Measurements from ENCODE around the gene ZHX3.

DNA sequence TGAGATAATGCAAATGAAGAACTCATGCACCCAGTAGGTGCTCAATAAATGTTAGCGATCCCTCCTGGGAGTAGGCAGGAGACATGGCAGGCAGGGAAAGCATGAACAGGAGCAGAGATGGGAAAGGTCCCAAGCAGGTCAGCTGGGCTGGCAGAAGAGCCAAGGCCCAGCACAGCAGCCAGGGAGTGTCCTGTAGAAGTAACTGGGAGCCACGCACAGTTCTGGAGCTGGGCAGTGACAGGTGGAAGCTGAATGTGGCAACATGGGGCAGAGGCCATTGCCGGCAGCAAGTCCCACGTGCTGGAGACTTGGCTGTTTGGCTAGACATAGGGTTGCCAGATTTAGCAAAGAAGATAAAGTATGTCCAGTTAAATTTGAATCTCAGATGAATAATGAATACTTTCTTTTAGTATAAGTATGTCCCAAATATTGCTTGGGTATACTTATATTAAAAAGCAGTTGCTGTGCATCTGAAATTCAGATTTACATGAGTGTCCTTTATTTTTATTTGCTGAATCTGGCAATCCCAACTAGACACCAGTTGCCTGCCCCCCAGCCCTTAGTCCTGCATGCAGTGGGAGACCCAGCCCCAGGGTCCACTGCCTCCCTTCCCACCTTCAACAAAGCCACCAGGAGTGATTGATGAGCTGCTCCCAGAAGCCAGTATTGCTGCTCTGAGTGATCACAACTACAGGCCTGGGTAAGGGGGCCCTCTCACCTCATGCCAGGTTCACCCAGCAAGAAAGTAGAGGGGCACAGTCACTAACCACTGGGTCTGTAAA is 19.4 kb upstream of the ZHX3 start:
- TF ChIP-seq RXRA (CRISPR knock-in tag; IDR thresholded peaks at IDR 0.05) (no peak), CTCF (CRISPR knock-in tag; IDR thresholded peaks at IDR 0.05) (no peak), SUZ12 (IDR thresholded peaks at IDR 0.05; ENCODE audit: low read depth, low read length) (no peak), TEAD3 (CRISPR knock-in tag; optimal IDR thresholded peaks at IDR 0.05; ENCODE audit: borderline replicate concordance) (no peak), ZNF883 (CRISPR knock-in tag; IDR thresholded peaks at IDR 0.05; ENCODE audit: not compliant biosample characterization) (no peak), TBP (CRISPR knock-in tag; IDR thresholded peaks at IDR 0.05) (no peak), EZH2 (conservative IDR thresholded peaks at IDR 0.05; ENCODE audit: low read depth, low read length) (no peak), SSRP1 (CRISPR knock-in tag; IDR thresholded peaks at IDR 0.05) (no peak), CCAR2 (optimal IDR thresholded peaks at IDR 0.05; ENCODE audit: low read depth, low read length) (no peak), TCF7 (IDR thresholded peaks at IDR 0.05; ENCODE audit: low read depth) (no peak)
- TF ChIP-seq, protein P1, sequence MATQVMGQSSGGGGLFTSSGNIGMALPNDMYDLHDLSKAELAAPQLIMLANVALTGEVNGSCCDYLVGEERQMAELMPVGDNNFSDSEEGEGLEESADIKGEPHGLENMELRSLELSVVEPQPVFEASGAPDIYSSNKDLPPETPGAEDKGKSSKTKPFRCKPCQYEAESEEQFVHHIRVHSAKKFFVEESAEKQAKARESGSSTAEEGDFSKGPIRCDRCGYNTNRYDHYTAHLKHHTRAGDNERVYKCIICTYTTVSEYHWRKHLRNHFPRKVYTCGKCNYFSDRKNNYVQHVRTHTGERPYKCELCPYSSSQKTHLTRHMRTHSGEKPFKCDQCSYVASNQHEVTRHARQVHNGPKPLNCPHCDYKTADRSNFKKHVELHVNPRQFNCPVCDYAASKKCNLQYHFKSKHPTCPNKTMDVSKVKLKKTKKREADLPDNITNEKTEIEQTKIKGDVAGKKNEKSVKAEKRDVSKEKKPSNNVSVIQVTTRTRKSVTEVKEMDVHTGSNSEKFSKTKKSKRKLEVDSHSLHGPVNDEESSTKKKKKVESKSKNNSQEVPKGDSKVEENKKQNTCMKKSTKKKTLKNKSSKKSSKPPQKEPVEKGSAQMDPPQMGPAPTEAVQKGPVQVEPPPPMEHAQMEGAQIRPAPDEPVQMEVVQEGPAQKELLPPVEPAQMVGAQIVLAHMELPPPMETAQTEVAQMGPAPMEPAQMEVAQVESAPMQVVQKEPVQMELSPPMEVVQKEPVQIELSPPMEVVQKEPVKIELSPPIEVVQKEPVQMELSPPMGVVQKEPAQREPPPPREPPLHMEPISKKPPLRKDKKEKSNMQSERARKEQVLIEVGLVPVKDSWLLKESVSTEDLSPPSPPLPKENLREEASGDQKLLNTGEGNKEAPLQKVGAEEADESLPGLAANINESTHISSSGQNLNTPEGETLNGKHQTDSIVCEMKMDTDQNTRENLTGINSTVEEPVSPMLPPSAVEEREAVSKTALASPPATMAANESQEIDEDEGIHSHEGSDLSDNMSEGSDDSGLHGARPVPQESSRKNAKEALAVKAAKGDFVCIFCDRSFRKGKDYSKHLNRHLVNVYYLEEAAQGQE (IDR thresholded peaks at IDR 0.05; ENCODE audit: borderline replicate concordance in 1 of 2, low read depth in 1 of 2, low read length in 2 of 2): no peak
